ENCODE data around the gene ANKRD30B.
"Not testable (repeated sequence)": the region's sequence is repeated elsewhere in the genome, so short reads cannot be mapped to it uniquely, and the experiment has no call there.

The ANKRD30B gene

DNA sequence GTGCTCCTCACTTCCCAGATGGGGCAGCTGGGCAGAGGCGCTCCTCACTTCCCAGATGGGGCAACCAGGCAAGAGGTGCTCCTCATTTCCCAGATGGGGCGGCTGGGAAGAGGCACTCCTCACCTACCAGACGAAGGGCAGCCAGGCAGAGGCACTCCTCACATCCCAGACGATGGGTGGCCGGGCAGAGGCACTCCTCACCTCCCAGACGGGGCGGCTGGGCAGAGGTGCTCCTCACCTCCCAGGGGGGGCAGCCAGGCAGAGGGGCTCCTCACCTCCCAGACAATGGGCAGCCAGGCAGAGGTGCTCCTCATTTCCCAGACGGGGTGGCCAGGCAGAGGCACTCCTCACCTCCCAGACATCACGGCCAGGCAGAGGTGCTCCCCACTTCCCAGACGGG is 110.5 kb downstream of the ANKRD30B start:
- DNase-seq, result not testable (repeated sequence)

DNA sequence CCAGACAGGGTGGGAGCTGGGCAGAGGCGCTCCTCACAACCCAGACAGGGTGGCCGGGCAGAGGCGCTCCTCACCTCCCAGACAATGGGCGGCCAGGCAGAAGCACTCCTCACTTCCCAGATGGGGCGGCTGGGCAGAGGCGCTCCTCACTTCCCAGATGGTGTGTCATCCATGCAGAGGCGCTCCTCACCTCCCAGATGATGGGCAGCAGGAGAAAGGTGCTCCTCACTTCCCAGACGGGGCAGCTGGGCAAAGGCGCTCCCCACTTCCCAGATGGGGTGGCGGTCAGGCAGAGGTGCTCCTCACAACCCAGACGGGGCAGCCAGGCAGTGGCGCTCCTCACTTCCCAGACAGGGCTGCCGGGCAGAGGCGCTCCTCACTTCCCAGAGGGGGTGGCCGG is 112.0 kb downstream of the ANKRD30B start:
- not testable (repeated sequence) for DNase-seq

DNA sequence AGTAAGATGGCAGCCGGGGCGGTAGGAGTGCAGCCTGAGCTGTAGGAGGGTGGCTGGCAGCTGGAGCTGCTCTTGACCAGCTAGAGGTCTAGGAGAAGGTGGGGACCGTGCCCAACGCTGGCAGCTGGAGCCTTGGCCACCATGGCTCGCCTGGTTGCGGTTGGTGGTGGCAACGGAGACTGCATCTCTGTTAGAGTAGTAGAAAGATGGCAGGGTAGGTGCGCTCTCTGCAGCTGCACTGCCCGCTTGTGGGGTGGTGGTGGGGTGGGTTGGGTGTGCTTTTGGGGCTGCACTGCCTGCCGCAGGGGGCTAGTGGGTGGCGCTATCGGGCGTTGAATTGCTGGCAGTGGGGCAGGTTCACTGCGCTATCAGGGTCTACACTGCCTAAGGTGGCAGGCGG is 118.5 kb downstream of the ANKRD30B start:
- DNase-seq, result not testable (repeated sequence)

DNA sequence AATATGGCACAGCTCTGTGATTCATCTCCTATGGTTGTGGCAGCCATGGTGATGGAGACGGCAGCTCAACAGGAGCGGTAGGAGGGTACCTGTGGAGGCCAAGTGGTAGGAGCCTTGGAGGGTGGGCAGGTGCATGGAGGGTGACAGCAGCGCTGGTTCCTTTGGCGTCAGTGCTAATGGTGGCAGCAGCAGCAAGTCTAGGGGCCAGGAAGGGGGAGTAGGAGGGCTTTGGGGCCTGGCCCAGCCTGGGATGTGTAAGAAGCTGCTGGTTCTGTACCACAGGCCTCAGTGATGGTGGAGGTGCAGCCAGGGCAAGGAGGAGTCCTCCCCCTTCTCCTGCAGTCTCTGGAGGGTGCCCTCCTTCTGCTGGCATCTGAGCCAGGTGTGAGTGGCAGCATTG is 120.0 kb downstream of the ANKRD30B start:
- not testable (repeated sequence) for DNase-seq

DNA sequence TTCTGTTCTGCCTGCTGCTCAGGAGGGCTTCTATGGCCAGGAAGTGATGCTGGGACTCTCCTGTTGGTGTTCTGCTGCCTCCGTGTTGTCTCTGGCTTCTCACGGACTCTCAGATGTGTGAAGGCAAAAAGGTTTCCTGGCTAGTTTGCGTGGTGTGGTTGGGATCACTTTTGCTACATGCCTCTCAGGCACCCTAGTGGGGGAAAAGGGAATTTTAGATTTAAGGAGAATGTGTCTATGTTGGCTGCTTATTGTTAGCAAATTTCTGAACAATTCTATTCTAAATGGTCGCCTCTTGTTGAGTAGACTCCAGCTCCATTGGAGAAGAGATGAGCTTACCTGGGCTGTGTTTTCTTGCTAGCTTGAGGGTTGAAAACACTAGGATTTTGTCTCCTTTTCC is 120.9 kb downstream of the ANKRD30B start:
- DNase-seq, result not testable (repeated sequence)

DNA sequence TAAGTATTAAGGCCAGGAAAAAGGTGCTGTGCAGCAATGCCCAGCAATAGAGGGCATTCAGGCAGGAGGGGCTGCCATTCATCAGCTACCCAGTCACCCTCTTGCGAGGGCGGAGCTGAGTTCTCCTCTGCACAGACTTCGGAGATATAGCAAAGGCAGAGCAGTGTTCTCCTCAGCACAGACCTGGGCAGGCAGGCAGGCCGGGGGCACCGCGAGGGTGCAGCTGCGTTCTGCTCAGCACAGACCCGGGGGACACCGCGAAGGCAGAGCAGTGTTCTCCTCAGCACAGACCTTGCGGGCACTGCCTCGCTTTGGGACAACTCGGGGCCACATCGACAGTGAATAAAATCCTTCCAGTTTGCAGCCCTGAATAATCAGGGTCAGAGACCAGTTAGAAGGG is 130.9 kb downstream of the ANKRD30B start:
- not testable (repeated sequence) for DNase-seq

DNA sequence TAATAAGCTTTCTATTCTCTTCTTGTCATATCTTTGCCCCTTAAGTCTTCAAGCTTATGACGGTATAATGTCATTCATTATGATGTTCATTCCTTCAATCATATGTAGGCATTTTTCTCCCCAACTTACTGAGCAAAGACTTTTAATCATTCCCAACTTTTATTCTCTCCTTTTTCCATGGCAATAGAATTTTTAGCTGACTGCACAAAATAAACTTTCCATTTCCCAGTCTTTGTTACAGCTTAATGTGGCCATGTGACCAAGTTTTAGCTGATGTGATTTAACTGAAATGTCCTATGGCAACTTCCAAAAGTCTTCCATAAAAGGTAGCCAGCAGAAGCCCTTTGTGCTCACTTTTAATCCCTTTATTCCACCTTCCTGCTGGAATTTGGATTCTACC is 152.5 kb downstream of the ANKRD30B start:
- no peak for DNase-seq

All from CD4-positive, alpha-beta T cell treated with Interleukin-1 beta for 1 hour (primary cell).